ENCODE measurements around the gene ASZ1. TPM values are rescaled to one million over a fixed set of nuclear protein-coding genes. Genes with fewer than 3 reads are reported as not detected.

Gene ASZ1
- total RNA-seq, 1 donor from 2014 or later = not detected

GRCh38 chr7:117350027-117350426 is 77.3 kb downstream of the ASZ1 start:
- no peaks in the 10 kb centered on the region for H3K36me3 ChIP-seq
- no peaks in the 10 kb centered on the region for H3K9me3 ChIP-seq
- no peak overlapping the region for H3K27ac ChIP-seq
- no peak overlapping the region for H3K4me3 ChIP-seq
- H3K27me3 ChIP-seq = no peaks in the 10 kb centered on the region
- TF ChIP-seq POLR2A (IDR thresholded peaks at IDR 0.05) (no peak), POLR2AphosphoS5 (IDR thresholded peaks at IDR 0.05; ENCODE audit: insufficient read depth in 1 of 2, low read depth in 1 of 2) (no peak), CTCF (IDR thresholded peaks at IDR 0.05) (no peak)
- no peak for DNase-seq (ENCODE audit: extremely low spot score in 2 of 2)
- intact Hi-C loops (cut with DNase I) = no loop called here
- no peaks in the 10 kb centered on the region for H3K4me1 ChIP-seq

- TF ChIP-seq POLR2A (IDR thresholded peaks at IDR 0.05) (no peak), POLR2AphosphoS5 (IDR thresholded peaks at IDR 0.05; ENCODE audit: insufficient read depth in 1 of 2, low read depth in 1 of 2) (no peak), CTCF (IDR thresholded peaks at IDR 0.05) (no peak)
- no peak for DNase-seq (ENCODE audit: extremely low spot score in 2 of 2)
- no peaks in the 10 kb centered on the region for H3K4me1 ChIP-seq
- H3K9me3 ChIP-seq = no peaks in the 10 kb centered on the region
- H3K4me3 ChIP-seq = no peak overlapping the region
- H3K27me3 ChIP-seq = no peaks in the 10 kb centered on the region
- H3K27ac ChIP-seq = no peak overlapping the region
- intact Hi-C loops (cut with DNase I) = no loop called here
- no peaks in the 10 kb centered on the region for H3K36me3 ChIP-seq
Measured at GRCh38 chr7:117349570-117349969, 77.7 kb downstream of the ASZ1 start.

GRCh38 chr7:117347962-117348672 is 79.2 kb downstream of the ASZ1 start:
- no peak for DNase-seq (ENCODE audit: extremely low spot score in 2 of 2)
- Histone ChIP-seq H3K9me3 (no peaks in the 10 kb centered on the region), H3K27ac (no peak overlapping the region), H3K4me1 (no peaks in the 10 kb centered on the region), H3K4me3 (no peak overlapping the region), H3K36me3 (no peaks in the 10 kb centered on the region), H3K27me3 (no peaks in the 10 kb centered on the region)
- intact Hi-C loops (cut with DNase I) = no loop called here
- TF ChIP-seq CTCF (IDR thresholded peaks at IDR 0.05) = no peak
- no peak for TF ChIP-seq POLR2AphosphoS5 (IDR thresholded peaks at IDR 0.05; ENCODE audit: insufficient read depth in 1 of 2, low read depth in 1 of 2)
- no peak for TF ChIP-seq POLR2A (IDR thresholded peaks at IDR 0.05)

GRCh38 chr7:117347480-117347879 is 79.8 kb downstream of the ASZ1 start:
- Histone ChIP-seq H3K4me3 (no peak overlapping the region), H3K4me1 (no peaks in the 10 kb centered on the region), H3K36me3 (no peaks in the 10 kb centered on the region), H3K27ac (no peak overlapping the region), H3K9me3 (no peaks in the 10 kb centered on the region), H3K27me3 (no peaks in the 10 kb centered on the region)
- intact Hi-C loops (cut with DNase I) = no loop called here
- TF ChIP-seq POLR2A (IDR thresholded peaks at IDR 0.05) (no peak), POLR2AphosphoS5 (IDR thresholded peaks at IDR 0.05; ENCODE audit: insufficient read depth in 1 of 2, low read depth in 1 of 2) (no peak), CTCF (IDR thresholded peaks at IDR 0.05) (no peak)
- DNase-seq (ENCODE audit: extremely low spot score in 2 of 2) = no peak

- no peak for TF ChIP-seq POLR2A (IDR thresholded peaks at IDR 0.05)
- TF ChIP-seq POLR2AphosphoS5 (IDR thresholded peaks at IDR 0.05; ENCODE audit: insufficient read depth in 1 of 2, low read depth in 1 of 2) = no peak
- no peak for TF ChIP-seq CTCF (IDR thresholded peaks at IDR 0.05)
- H3K36me3 ChIP-seq = no peaks in the 10 kb centered on the region
- no peak overlapping the region for H3K27ac ChIP-seq
- intact Hi-C loops (cut with DNase I) = no loop called here
- no peak overlapping the region for H3K4me3 ChIP-seq
- H3K9me3 ChIP-seq = no peaks in the 10 kb centered on the region
- no peaks in the 10 kb centered on the region for H3K4me1 ChIP-seq
- no peak for DNase-seq (ENCODE audit: extremely low spot score in 2 of 2)
- H3K27me3 ChIP-seq = no peaks in the 10 kb centered on the region
Measured at GRCh38 chr7:117346161-117346560, 81.1 kb downstream of the ASZ1 start.

Measured in vagina (tissue), 2 donors.